HG03378 (cell line): ENCODE measurements around the gene EPS8L1.

Experiments used
- ATAC-seq: cut with Tn5 transposase; IDR thresholded peaks from one replicate; pipeline ENCODE4 v1.9.1; 2021; ENCODE audit warnings: mild to moderate bottlenecking, moderate library complexity; ENCODE audit not compliant: unreplicated experiment

EPS8L1 gene

GRCh38 chr19:55079400-55080038 lies 3.9 kb downstream of the EPS8L1 start:
- ATAC-seq = no peak

DNA sequence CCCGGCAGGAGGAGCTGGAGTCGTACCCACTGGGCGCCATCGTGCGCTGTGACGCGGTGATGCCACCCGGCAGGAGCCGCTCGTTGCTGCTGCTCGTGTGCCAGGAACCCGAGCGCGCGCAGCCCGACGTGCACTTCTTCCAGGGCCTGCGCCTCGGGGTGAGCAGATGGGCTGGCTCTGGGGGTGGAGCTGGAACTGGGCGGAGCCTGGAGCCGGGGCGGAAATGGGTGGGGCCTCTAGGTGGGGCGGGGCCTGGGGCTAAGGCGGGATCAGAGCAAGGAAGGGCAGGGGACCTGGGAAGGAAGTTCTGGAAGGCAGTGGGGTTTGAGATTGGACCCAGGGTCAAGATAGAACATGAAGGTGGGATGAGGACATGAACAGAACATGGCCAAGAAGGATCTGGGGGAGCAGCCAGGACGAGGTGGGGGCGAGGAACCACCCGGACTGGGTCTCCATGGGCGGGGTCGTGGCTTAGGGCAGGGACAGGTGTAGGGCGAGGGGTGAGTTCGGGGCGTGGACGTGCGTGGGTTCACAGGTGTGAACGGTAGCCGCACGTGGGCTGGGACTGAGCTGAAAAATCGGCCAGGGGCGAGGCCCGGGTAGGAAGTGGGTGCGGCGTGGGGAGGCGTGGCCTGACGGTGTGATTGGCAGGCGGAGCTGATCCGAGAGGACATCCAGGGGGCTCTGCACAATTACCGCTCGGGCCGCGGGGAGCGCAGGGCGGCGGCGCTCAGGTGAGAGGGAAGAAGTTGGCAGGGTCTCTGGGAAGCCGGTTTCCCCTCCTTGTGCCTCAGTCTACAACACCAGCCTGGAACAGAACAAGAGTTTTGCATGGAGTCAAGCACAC lies 4.7 kb downstream of the EPS8L1 start:
- ATAC-seq = no peak

GRCh38 chr19:55080968-55081769 lies 5.5 kb downstream of the EPS8L1 start:
- ATAC-seq = no peak

DNA sequence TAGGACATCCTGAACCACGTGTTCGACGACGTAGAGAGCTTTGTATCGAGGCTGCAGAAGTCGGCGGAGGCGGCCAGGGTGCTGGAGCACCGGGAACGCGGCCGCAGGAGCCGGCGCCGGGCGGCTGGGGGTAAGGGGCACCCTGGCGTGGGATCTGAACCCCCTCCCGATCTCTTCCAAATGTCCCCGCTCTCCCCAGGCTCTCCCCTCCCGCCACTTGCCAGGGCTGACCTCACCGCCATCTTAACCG lies 6.0 kb downstream of the EPS8L1 start:
- no peak for ATAC-seq

DNA sequence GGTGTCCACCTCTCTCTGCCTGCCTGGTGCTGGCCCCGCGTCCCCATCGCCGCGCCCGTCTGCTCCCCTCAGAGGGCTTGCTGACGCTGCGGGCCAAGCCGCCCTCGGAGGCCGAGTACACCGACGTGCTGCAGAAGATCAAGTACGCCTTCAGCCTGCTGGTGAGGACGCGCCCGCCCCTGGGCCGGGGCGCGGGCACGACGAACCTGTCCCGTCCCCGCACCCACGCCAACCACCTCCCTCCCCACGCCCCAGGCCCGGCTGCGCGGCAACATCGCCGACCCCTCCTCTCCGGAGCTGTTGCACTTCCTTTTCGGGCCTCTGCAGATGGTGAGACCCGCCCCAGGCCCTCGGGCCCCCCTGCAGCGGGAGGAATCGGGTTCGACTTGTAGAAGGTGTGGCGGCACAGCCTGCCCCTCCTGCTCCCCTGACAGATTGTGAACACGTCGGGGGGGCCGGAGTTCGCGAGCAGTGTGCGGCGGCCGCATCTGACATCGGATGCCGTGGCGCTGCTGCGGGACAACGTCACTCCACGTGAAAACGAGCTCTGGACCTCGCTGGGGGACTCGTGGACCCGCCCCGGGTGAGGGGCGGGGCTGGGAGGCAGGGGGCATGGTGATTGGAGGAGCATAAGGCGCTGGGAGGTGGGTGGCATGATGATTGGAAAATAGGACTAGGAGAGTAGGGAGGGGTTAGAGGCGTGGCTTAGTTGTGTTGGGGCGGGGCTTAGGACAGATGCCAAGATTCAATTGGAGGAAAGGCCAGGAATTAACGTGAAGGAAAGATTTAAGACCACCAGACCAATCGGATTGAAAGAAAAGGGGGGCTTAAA lies 6.6 kb downstream of the EPS8L1 start:
- ATAC-seq = no peak

- ATAC-seq = no peak
These were observed 7.6 kb downstream of the EPS8L1 start for GRCh38 chr19:55083004-55083850.

- ATAC-seq = no peak
These were observed 8.7 kb downstream of the EPS8L1 start for GRCh38 chr19:55084416-55084815.

DNA sequence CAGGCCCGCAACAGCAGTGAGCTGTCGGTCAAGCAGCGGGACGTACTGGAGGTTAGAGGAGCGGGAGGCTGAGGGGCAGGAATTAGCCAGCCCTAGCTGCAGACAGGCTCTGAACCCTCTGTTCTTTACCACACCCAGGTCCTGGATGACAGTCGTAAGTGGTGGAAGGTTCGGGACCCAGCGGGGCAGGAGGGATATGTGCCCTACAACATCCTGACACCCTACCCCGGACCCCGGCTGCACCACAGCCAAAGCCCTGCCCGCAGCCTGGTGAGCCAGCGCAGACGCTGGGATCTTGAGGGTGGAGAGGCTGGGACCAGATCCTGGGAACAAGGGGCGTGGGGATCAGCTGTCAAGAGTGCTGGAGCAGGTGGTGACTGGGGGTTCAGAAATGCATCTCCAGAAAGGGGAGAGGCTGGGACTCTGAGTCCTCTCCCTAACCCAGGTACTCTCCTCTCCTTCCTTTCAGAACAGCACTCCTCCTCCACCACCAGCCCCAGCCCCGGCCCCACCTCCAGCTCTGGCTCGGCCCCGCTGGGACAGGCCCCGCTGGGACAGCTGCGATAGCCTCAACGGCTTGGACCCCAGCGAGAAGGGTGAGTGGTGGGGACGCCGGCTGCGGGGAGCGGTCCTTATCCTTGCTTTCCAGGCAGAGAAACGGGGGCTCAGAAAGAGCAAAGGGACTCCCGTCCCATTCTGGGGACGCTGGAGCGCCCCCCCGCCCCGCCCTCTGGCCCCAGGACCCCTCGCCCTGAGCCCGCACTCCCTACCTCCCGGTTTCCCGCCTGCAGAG lies 10.4 kb downstream of the EPS8L1 start:
- no peak for ATAC-seq

DNA sequence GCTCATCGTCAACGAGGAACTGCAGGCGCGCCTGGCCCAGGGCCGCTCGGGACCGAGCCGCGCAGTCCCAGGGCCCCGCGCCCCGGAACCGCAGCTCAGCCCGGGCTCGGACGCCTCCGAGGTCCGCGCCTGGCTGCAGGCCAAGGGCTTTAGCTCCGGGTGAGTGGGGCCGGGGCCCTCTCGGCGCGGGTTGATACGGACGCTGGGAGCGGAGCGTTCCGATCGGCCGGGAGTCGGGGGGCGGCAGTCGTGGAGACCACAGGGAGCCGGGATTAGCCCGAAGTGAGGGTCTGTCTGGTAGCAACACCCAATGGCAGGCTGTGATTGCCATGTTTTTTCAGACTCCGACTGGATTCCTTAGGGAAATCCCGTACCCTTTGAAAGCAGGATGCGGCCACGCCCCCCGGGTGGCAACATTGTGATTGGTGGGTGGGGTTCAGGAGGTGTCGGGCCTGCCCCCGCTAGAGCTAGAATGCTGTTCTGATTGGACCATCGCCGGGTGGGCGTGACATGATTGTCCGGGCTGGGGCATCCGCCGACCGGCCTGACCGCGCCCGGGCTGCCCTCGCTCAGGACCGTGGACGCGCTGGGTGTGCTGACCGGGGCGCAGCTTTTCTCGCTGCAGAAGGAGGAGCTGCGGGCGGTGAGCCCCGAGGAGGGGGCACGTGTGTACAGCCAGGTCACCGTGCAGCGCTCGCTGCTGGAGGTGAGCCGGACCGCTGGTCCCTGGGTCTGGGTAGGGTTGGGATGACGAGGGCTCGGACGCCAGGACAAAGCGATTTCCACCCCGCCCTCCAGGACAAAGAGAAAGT lies 11.3 kb downstream of the EPS8L1 start:
- no peak for ATAC-seq

DNA sequence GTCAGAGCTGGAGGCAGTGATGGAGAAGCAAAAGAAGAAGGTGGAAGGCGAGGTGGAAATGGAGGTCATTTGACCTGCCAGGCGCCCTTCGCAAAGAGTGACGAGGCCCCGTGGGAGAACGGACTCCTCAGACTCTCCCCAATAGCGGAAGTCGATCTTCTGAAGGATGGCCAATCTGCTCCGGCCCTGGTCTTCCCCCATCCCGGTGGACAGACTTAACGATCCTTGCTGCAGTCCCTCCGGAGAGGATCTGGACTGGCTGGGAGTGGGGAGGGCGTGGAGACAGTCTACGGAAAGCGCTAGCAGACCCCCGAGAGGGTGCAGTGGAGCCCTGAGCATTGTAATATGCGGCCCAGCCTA lies 11.9 kb downstream of the EPS8L1 start:
- no peak for ATAC-seq

GRCh38 chr19:55088021-55088451 lies 12.4 kb downstream of the EPS8L1 start:
- no peak for ATAC-seq

- ATAC-seq = no peak
These were observed 13.1 kb downstream of the EPS8L1 start for GRCh38 chr19:55088543-55089341.

DNA sequence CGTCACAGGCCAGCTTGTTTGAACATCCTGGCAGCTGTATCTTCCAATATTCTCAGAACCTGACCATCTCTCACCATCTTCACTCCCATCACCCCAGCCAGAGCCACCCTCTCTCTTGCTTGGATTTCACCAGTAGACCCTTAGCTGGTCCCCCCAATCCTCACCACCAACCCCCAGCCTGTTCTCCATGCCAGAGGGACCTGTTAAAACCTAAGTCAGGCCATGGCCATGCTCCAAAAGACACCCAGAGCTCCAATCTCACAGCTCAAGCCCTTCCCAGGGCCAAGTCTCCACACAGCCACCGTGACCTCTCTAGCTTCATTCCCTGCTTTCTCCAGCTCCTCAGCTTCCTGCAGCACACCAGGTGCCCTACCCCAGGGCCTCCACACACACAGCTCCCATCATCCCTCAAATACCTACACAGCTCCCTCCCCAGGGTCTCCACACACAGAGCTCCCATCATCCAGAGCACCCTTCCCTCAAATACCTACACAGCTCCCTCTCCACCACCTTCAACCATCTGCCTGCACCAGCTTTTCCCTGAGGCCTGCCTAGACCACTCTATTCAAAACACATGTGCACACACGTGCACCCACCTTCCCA lies 13.8 kb downstream of the EPS8L1 start:
- no peak for ATAC-seq

DNA sequence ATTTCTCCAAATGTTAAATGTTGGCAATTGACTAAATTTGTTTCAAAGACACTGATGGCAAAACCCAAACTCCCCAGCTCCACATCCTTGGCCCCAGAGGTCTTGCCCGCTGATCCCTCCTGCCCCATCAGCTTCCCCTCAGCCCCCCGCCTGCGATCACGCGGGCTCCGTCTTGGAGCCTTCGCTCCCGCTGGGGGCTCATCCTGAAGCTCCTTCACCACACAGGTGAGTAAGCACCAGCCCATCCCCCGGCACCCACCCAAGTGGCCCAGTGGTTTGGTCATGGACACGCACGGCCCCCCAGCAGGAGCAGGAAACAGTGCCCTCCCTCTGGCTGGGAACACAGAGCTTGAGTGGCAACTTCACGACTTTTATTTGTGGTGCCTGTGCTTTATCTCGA lies 14.9 kb downstream of the EPS8L1 start:
- ATAC-seq = no peak

DNA sequence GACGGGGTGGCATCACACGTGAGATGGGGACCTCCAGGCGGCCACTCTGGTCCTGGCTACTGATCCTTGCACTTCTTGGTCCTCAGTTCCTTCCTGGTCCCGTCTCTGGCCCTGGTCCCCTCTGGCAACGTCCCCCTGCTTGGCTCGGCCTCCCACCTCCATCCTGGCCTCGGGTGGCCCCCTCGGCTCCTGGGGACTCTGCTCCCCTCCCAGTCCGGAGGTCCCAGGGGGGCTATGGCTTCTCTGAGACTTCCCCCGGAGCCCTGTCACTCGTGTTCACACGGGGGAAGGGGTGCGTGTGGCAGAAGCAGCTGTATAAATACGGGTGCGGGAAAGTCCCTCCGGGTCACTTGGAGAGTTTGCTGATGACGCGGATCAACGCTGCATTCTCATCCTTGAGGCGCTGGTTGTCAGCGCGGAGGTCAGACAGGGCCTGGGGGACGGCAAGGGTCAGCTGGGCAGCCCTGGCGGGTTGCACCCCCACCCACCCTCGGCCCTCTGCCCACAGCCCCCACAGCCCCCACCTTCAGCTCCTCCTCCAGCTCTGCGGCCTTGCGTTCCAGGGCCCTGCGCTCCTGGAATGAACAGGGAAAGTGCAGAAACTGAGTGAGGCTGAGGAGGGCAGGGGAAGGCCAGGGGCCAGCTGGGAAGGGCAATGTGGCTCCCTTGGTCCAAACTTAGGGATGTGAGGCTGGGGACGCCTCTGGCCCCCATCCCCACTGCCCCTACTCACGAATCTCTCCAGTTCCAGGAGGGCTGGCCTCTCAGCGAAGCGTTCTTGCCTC lies 15.6 kb downstream of the EPS8L1 start:
- no peak for ATAC-seq

DNA sequence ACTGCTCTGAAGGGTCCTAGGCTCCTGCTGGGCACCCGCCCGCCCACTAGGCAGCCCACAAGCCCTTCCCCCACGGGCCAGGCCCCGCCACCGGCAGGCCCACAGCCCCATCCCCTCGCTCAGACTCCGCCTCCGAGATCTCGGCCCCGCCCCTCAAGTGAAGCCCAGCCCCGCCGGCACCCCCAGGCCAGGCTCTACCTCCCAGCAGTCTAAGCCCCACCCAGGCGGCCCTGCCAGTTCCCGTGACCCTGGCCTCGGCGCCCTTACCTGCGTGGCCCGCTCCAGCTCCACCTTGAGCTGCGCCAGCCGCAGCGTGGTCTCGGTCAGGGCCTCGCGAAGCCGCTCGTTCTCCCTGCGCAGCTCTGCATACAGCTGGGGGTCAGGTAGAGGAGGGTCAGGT lies 16.3 kb downstream of the EPS8L1 start:
- ATAC-seq = no peak
